Neural cell (in vitro differentiated cells): ENCODE results near the gene RP9. TPM values are rescaled to one million over a fixed set of nuclear protein-coding genes. Genes with fewer than 3 reads are reported as not detected.

ENCODE experiments used
- H2AFZ ChIP-seq: fragments of 200-600, 300-800 bp; sonication (generic), shearing (Covaris generic); 2 replicates; pipeline ENCODE4 v1.6.0; 2014; ENCODE audit warnings: low read depth, mild to moderate bottlenecking, antibody characterized with exemption, low read length, moderate library complexity
- H3F3A ChIP-seq: fragments of 200-600 bp; shearing (Covaris generic); 2 replicates; pipeline ENCODE4 v1.6.1; 2016; ENCODE audit warnings: mild to moderate bottlenecking, moderate library complexity, mixed read lengths, antibody characterized with exemption, low read length; ENCODE audit not compliant: insufficient read depth, poor library complexity, severe bottlenecking
- H3K27ac ChIP-seq: fragments of 200-600, 300-800 bp; sonication (generic), shearing (Covaris generic); 2 replicates; pipeline ENCODE4 v1.5.1; 2014; ENCODE audit warnings: mild to moderate bottlenecking, low read length, moderate library complexity
- H3K27me3 ChIP-seq: fragments of 300-800, 200-600 bp; sonication (generic), shearing (Covaris generic); 2 replicates; pipeline ENCODE4 v1.6.0; 2014; ENCODE audit warnings: mild to moderate bottlenecking, low read depth, low read length, moderate library complexity; ENCODE audit not compliant: insufficient read depth
- H3K36me3 ChIP-seq: fragments of 300-800, 200-600 bp; sonication (generic), shearing (Covaris generic); 2 replicates; pipeline ENCODE4 v1.5.1; 2014; ENCODE audit warnings: mild to moderate bottlenecking, antibody characterized with exemption, low read length, moderate library complexity; ENCODE audit not compliant: insufficient read depth
- H3K4me2 ChIP-seq: fragments of 300-800, 200-600 bp; sonication (generic), shearing (Covaris generic); 2 replicates; pipeline ENCODE4 v1.6.0; 2014; ENCODE audit warnings: mild to moderate bottlenecking, low read length
- H3K4me3 ChIP-seq: fragments of 300-800, 200-600 bp; sonication (generic), shearing (Covaris generic); 2 replicates; pipeline ENCODE4 v1.5.1; 2014; ENCODE audit warnings: mild to moderate bottlenecking, low read length, moderate library complexity
- H3K79me2 ChIP-seq: fragments of 200-600 bp; shearing (Covaris generic); replicated peaks from 2 replicates; pipeline ENCODE4 v1.6.0; 2014; ENCODE audit warnings: mild to moderate bottlenecking, low read length, moderate library complexity; ENCODE audit not compliant: insufficient read depth
- H3K9ac ChIP-seq: fragments of 300-800, 200-600 bp; sonication (generic), shearing (Covaris generic); 2 replicates; pipeline ENCODE4 v1.6.1; 2016; ENCODE audit warnings: mild to moderate bottlenecking, low read length, mixed read lengths
- H3K9me2 ChIP-seq: fragments of 200-600 bp; shearing (Covaris generic); 2 replicates; pipeline ENCODE4 v1.6.1; 2016; ENCODE audit warnings: mild to moderate bottlenecking, low read length, mixed read lengths; ENCODE audit not compliant: insufficient read depth
- H3K9me3 ChIP-seq: fragments of 200-600, 300-800 bp; sonication (generic), shearing (Covaris generic); 2 replicates; pipeline ENCODE4 v1.6.1; 2016; ENCODE audit warnings: mild to moderate bottlenecking, mixed run types, low read length, moderate library complexity, mixed read lengths
- H4K20me1 ChIP-seq: fragments of 200-600 bp; shearing (Covaris generic); 2 replicates; pipeline ENCODE4 v1.6.1; 2016; ENCODE audit warnings: mild to moderate bottlenecking, mixed run types; ENCODE audit not compliant: insufficient read depth
- EP300 ChIP-seq: fragments of 450-650 bp; conservative IDR thresholded peaks from 2 replicates; pipeline ENCODE4 v1.6.1; 2014; ENCODE audit warnings: antibody characterized with exemption, mild to moderate bottlenecking, moderate library complexity; ENCODE audit not compliant: poor library complexity, severe bottlenecking
- EZH2 ChIP-seq: fragments of 200-600, 300-800 bp; shearing (Covaris generic), sonication (generic); IDR thresholded peaks from 2 replicates; pipeline ENCODE4 v1.6.1; 2014; ENCODE audit warnings: antibody characterized with exemption, low read length, borderline replicate concordance, mild to moderate bottlenecking; ENCODE audit not compliant: insufficient read depth, poor library complexity, severe bottlenecking
- MXI1 ChIP-seq: fragments of 450-650 bp; conservative IDR thresholded peaks from 2 replicates; pipeline ENCODE4 v1.6.1; 2014; ENCODE audit warnings: antibody characterized with exemption, mild to moderate bottlenecking; ENCODE audit not compliant: poor library complexity, severe bottlenecking
- POLR2AphosphoS5 ChIP-seq: IDR thresholded peaks from 2 replicates; pipeline ENCODE4 v1.6.1; 2012
- RAD21 ChIP-seq: fragments of 450-650 bp; conservative IDR thresholded peaks from 2 replicates; pipeline ENCODE4 v1.6.1; 2014; ENCODE audit warnings: antibody characterized with exemption, mild to moderate bottlenecking, moderate library complexity
- SMC3 ChIP-seq: fragments of 450-650 bp; conservative IDR thresholded peaks from 2 replicates; pipeline ENCODE4 v1.6.1; 2014; ENCODE audit warnings: antibody characterized with exemption, mild to moderate bottlenecking, moderate library complexity; ENCODE audit not compliant: poor library complexity
- TAF1 ChIP-seq: IDR thresholded peaks from 2 replicates; pipeline ENCODE4 v1.6.1; 2012; ENCODE audit warnings: low read depth
- polyA plus RNA-seq: library from polyadenylated mRNA; depleted of rRNA; stranded (reverse); fragments of >200 nt; gene quantifications from 2 replicates; pipeline ENCODE4 v1.2.3, GENCODE V29; 2014
- TF ChIP-seq, protein P1 (sequence below): fragments of 450-650 bp; IDR thresholded peaks from 2 replicates; pipeline ENCODE4 v1.5.1; 2014; ENCODE audit warnings: antibody characterized with exemption, mild to moderate bottlenecking, moderate library complexity; ENCODE audit not compliant: poor library complexity, severe bottlenecking
- TF ChIP-seq, protein P2 (sequence below): IDR thresholded peaks from 2 replicates; pipeline ENCODE4 v1.6.1; 2012; ENCODE audit warnings: borderline replicate concordance

Gene RP9
- polyA plus RNA-seq, 1 donor from 2014 or later = 36.9 TPM

DNA sequence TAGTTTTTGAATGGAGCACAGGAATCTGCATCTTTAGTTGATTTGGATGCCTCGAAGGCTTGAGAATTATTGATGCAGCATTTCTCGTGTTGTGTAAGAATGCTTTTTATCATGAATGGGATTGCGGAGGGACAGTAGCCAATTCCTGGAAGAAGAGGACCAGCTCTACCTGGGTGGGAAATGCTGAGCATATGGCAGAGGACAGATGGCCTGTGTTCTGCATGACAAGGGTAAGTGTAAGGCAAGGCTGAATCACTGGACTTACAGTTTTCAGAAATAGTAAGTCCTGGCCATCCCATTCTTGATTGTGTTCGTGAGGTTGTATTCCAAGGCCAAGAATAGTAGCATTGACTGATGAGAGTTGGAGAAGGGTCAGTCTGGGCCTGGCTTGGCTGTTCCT lies 15.9 kb downstream of the RP9 start:
- H2AFZ ChIP-seq = no peak overlapping the region
- H3K9ac ChIP-seq = no peak overlapping the region
- H3K4me2 ChIP-seq = no peak overlapping the region
- no peaks in the 10 kb centered on the region for H3K9me3 ChIP-seq
- TF ChIP-seq TAF1 (no peak), POLR2AphosphoS5 (no peak), MXI1 (no peak)
- TF ChIP-seq, protein P1, sequence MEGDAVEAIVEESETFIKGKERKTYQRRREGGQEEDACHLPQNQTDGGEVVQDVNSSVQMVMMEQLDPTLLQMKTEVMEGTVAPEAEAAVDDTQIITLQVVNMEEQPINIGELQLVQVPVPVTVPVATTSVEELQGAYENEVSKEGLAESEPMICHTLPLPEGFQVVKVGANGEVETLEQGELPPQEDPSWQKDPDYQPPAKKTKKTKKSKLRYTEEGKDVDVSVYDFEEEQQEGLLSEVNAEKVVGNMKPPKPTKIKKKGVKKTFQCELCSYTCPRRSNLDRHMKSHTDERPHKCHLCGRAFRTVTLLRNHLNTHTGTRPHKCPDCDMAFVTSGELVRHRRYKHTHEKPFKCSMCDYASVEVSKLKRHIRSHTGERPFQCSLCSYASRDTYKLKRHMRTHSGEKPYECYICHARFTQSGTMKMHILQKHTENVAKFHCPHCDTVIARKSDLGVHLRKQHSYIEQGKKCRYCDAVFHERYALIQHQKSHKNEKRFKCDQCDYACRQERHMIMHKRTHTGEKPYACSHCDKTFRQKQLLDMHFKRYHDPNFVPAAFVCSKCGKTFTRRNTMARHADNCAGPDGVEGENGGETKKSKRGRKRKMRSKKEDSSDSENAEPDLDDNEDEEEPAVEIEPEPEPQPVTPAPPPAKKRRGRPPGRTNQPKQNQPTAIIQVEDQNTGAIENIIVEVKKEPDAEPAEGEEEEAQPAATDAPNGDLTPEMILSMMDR = no peak
- H3F3A ChIP-seq = no peaks in the 10 kb centered on the region
- peaks cover 10% of the 10 kb centered on the region for H3K36me3 ChIP-seq
- H3K27me3 ChIP-seq = no peaks in the 10 kb centered on the region
- H3K9me2 ChIP-seq = no peaks in the 10 kb centered on the region
- no peak overlapping the region for H3K27ac ChIP-seq
- H3K79me2 ChIP-seq = no peaks in the 10 kb centered on the region
- H3K4me3 ChIP-seq = no peak overlapping the region
- no peaks in the 10 kb centered on the region for H4K20me1 ChIP-seq

DNA sequence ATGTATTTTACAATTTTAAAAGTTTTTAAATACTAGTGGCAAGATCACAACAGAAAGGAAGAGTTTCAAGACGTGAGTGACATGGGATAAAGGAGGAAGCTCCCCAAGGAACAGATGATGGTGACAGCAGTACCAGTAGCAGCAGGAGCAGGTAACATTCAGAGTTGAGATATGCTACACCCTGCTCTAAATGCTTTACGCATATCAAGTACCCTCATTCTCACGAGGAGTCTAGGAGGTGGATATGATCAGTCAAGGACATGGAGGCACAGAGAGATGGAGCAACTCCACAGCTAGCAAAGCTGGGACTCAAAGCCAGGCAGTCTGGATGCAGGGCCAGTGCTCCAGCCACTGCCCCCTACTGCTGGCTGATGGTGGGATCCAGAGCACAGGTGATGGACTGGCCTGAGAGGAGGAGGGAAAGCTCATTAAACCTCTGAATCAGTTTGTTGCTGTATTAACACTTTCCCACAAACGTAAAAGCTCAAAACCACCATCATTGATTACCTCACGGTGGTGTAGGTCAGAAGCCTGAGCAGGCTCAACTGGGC lies 17.5 kb downstream of the RP9 start:
- no peaks in the 10 kb centered on the region for H4K20me1 ChIP-seq
- H3K27me3 ChIP-seq = no peaks in the 10 kb centered on the region
- no peak overlapping the region for H3K27ac ChIP-seq
- peaks cover 9% of the 10 kb centered on the region for H3K36me3 ChIP-seq
- H3K79me2 ChIP-seq = no peaks in the 10 kb centered on the region
- no peaks in the 10 kb centered on the region for H3F3A ChIP-seq
- H3K9ac ChIP-seq = no peak overlapping the region
- H3K4me2 ChIP-seq = no peak overlapping the region
- no peak overlapping the region for H2AFZ ChIP-seq
- TF ChIP-seq POLR2AphosphoS5 (no peak), EP300 (no peak), TAF1 (no peak), RAD21 (no peak), SMC3 (no peak), EZH2 (no peak), MXI1 (no peak)
- TF ChIP-seq, protein P2, sequence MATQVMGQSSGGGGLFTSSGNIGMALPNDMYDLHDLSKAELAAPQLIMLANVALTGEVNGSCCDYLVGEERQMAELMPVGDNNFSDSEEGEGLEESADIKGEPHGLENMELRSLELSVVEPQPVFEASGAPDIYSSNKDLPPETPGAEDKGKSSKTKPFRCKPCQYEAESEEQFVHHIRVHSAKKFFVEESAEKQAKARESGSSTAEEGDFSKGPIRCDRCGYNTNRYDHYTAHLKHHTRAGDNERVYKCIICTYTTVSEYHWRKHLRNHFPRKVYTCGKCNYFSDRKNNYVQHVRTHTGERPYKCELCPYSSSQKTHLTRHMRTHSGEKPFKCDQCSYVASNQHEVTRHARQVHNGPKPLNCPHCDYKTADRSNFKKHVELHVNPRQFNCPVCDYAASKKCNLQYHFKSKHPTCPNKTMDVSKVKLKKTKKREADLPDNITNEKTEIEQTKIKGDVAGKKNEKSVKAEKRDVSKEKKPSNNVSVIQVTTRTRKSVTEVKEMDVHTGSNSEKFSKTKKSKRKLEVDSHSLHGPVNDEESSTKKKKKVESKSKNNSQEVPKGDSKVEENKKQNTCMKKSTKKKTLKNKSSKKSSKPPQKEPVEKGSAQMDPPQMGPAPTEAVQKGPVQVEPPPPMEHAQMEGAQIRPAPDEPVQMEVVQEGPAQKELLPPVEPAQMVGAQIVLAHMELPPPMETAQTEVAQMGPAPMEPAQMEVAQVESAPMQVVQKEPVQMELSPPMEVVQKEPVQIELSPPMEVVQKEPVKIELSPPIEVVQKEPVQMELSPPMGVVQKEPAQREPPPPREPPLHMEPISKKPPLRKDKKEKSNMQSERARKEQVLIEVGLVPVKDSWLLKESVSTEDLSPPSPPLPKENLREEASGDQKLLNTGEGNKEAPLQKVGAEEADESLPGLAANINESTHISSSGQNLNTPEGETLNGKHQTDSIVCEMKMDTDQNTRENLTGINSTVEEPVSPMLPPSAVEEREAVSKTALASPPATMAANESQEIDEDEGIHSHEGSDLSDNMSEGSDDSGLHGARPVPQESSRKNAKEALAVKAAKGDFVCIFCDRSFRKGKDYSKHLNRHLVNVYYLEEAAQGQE = no peak
- TF ChIP-seq, protein P1 = no peak
- H3K4me3 ChIP-seq = no peak overlapping the region
- H3K9me2 ChIP-seq = no peaks in the 10 kb centered on the region
- H3K9me3 ChIP-seq = no peaks in the 10 kb centered on the region
